ENCODE results near the gene STAG2.

- TF ChIP-seq CTCF (conservative IDR thresholded peaks at IDR 0.05; ENCODE audit: low read length) (no peak), EZH2phosphoT487 (IDR thresholded peaks at IDR 0.05; ENCODE audit: borderline replicate concordance) (no peak)
Observed at GRCh38 chrX:124010157-124010556, 48.7 kb downstream of the STAG2 start.
